Natural killer cell treated with Interleukin-12 subunit alpha and Interleukin-12 subunit beta and Interleukin-15 and Interleukin-18, amount 100 ng/mL, for 72 hours (primary cell): ENCODE data around the gene MOB4. TPM values are rescaled to one million over a fixed set of nuclear protein-coding genes. Genes with fewer than 3 reads are reported as not detected.
"Not testable (repeated sequence)": the region's sequence is repeated elsewhere in the genome, so short reads cannot be mapped to it uniquely, and the experiment has no call there.

Experiments
- ATAC-seq, 2 donors: fragments of 150-1000 bp; cut with Tn5 transposase in 1 of 2; sonication (Bioruptor Pico), chemical (Tn5 transposase) in 1 of 2; 2 replicates each; pipeline ENCODE4 v1.10.0; 2021
- DNase-seq: peaks from one replicate; pipeline ENCODE4 v3.0.0; 2022; ENCODE audit warnings: low spot score
- H3K27ac Mint-ChIP-seq, 2 donors: 1 replicate in 1 of 2; 2 replicates in 1 of 2; pipeline ENCODE4 v1.8.0; 2022; ENCODE audit warnings: mixed read lengths in 2 of 2, mild to moderate bottlenecking in 1 of 2, moderate library complexity in 1 of 2
- H3K27me3 Mint-ChIP-seq, 2 donors: 1 replicate in 1 of 2; 2 replicates in 1 of 2; pipeline ENCODE4 v1.8.0; 2022; ENCODE audit warnings: mixed read lengths in 2 of 2
- H3K36me3 Mint-ChIP-seq: one replicate; pipeline ENCODE4 v1.8.0; 2022; ENCODE audit warnings: mixed read lengths
- H3K4me1 Mint-ChIP-seq, 2 donors: 1 replicate in 1 of 2; 2 replicates in 1 of 2; pipeline ENCODE4 v1.8.0; 2022; ENCODE audit warnings: low read depth in 2 of 2, mixed read lengths in 2 of 2, mild to moderate bottlenecking in 1 of 2
- H3K4me3 Mint-ChIP-seq: one replicate; pipeline ENCODE4 v1.8.0; 2022; ENCODE audit warnings: mixed read lengths
- H3K9me3 Mint-ChIP-seq: 2 replicates; pipeline ENCODE4 v1.8.0; 2022; ENCODE audit warnings: mixed read lengths
- total RNA-seq, 2 donors: library from RNA; stranded (reverse); gene quantifications; one replicate each; pipeline ENCODE4 v1.2.3, GENCODE V29; 2022

MOB4 gene
- total RNA-seq, 2 donors from 2014 or later, result 16.9 to 25.7 TPM

GRCh38 chr2:197578294-197578693 lies 62.4 kb downstream of the MOB4 start:
- H3K4me3 Mint-ChIP-seq, H3K9me3 Mint-ChIP-seq, H3K27ac Mint-ChIP-seq, ATAC-seq, H3K4me1 Mint-ChIP-seq, H3K27me3 Mint-ChIP-seq, H3K36me3 Mint-ChIP-seq, DNase-seq: not testable (repeated sequence)

DNA sequence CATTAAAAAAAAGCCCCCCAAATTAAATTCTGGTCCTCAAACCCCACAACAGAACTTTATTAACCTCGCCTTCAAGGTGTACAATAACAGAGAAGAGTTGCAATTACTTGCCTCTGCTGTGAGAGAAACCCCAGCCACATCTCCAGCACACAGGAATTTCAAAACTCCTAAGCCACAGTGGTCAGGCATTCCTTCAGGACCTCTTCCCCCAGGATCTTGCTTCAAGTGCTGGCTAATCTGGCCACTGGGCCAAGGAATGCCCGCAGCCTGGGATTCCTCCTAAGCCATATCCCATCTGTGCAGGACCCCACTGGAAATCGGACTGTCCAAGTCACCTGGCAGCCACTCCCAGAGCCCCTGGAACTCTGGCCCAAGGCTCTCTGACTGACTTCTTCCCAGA lies 64.3 kb downstream of the MOB4 start:
- H3K27ac Mint-ChIP-seq, H3K27me3 Mint-ChIP-seq, DNase-seq, H3K4me1 Mint-ChIP-seq, ATAC-seq, H3K4me3 Mint-ChIP-seq, H3K36me3 Mint-ChIP-seq, H3K9me3 Mint-ChIP-seq: not testable (repeated sequence)

GRCh38 chr2:197587255-197587654 lies 71.4 kb downstream of the MOB4 start:
- H3K4me3 Mint-ChIP-seq, H3K27me3 Mint-ChIP-seq, H3K9me3 Mint-ChIP-seq, DNase-seq, ATAC-seq, H3K4me1 Mint-ChIP-seq, H3K36me3 Mint-ChIP-seq, H3K27ac Mint-ChIP-seq: not testable (repeated sequence)

GRCh38 chr2:197591339-197592072 lies 75.6 kb downstream of the MOB4 start:
- no peaks in the 10 kb centered on the region for H3K9me3 Mint-ChIP-seq
- no peak overlapping the region for H3K4me3 Mint-ChIP-seq
- H3K4me1 Mint-ChIP-seq, result no peaks in the 10 kb centered on the region
- ATAC-seq (no peak), DNase-seq (no peak)
- H3K27me3 Mint-ChIP-seq, result peaks cover 6 to 19% of the 10 kb centered on the region in 2 donors
- no peak overlapping the region for H3K27ac Mint-ChIP-seq
- no peaks in the 10 kb centered on the region for H3K36me3 Mint-ChIP-seq

- H3K4me3 Mint-ChIP-seq, result no peak overlapping the region
- no peaks in the 10 kb centered on the region for H3K36me3 Mint-ChIP-seq
- H3K9me3 Mint-ChIP-seq, result no peaks in the 10 kb centered on the region
- no peak for DNase-seq
- ATAC-seq, result no peak
- peaks cover 0 to 2% of the 10 kb centered on the region in 2 donors for H3K4me1 Mint-ChIP-seq
- no peak overlapping the region for H3K27ac Mint-ChIP-seq
- H3K27me3 Mint-ChIP-seq, result peaks cover 11 to 27% of the 10 kb centered on the region in 2 donors
Measured at GRCh38 chr2:197596766-197597165, 80.9 kb downstream of the MOB4 start.

DNA sequence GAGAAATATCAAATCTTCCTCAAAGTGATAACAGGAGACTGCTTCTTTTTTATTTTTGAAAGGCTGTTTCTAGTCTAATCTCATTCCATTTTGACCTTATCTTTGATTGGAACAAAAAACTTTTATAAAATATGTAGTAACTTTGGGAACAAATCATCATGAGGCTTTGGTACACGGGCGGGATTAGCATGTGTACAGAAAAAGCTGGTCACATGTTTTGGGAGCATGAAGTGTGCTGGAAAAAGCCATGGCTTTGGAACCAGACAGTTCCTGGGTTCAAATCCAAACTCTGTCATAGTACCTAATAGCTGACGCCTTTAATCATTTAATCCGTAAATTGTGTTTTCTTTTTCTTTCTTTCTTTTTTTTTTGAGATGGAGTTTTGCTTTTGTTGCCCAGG lies 81.3 kb downstream of the MOB4 start:
- H3K27me3 Mint-ChIP-seq, result peaks cover 11 to 27% of the 10 kb centered on the region in 2 donors

GRCh38 chr2:197598450-197598849 lies 82.6 kb downstream of the MOB4 start:
- Mint-ChIP-seq H3K27me3 (peaks cover 14 to 27% of the 10 kb centered on the region in 2 donors), H3K27ac (no peak overlapping the region), H3K4me1 (peaks cover 0 to 4% of the 10 kb centered on the region in 2 donors), H3K9me3 (no peaks in the 10 kb centered on the region), H3K36me3 (no peaks in the 10 kb centered on the region), H3K4me3 (no peak overlapping the region)
- no peak for DNase-seq
- ATAC-seq, result no peak

More for the DNA sequence above, 81.3 kb downstream of the MOB4 start:
- H3K27ac Mint-ChIP-seq, result no peak overlapping the region
- H3K36me3 Mint-ChIP-seq, result no peaks in the 10 kb centered on the region
- no peaks in the 10 kb centered on the region for H3K9me3 Mint-ChIP-seq
- ATAC-seq (no peak), DNase-seq (no peak)
- H3K4me3 Mint-ChIP-seq, result no peak overlapping the region
- peaks cover 0 to 2% of the 10 kb centered on the region in 2 donors for H3K4me1 Mint-ChIP-seq

GRCh38 chr2:197599285-197599965 lies 83.6 kb downstream of the MOB4 start:
- peaks cover 14 to 27% of the 10 kb centered on the region in 2 donors for H3K27me3 Mint-ChIP-seq
- ATAC-seq, result peak in 1 of 2 donors; percentile 53
- no peaks in the 10 kb centered on the region for H3K9me3 Mint-ChIP-seq
- no peak overlapping the region for H3K27ac Mint-ChIP-seq
- DNase-seq, result no peak
- H3K4me1 Mint-ChIP-seq, result peaks cover 0 to 4% of the 10 kb centered on the region in 2 donors
- H3K4me3 Mint-ChIP-seq, result no peak overlapping the region
- H3K36me3 Mint-ChIP-seq, result no peaks in the 10 kb centered on the region

- Mint-ChIP-seq H3K4me3 (no peak overlapping the region), H3K27me3 (peaks cover 11 to 20% of the 10 kb centered on the region in 2 donors), H3K9me3 (no peaks in the 10 kb centered on the region), H3K27ac (no peak overlapping the region), H3K36me3 (no peaks in the 10 kb centered on the region), H3K4me1 (peaks cover 0 to 4% of the 10 kb centered on the region in 2 donors)
- DNase-seq, result no peak
- ATAC-seq, result no peak
Measured at GRCh38 chr2:197600306-197600705, 84.4 kb downstream of the MOB4 start.

DNA sequence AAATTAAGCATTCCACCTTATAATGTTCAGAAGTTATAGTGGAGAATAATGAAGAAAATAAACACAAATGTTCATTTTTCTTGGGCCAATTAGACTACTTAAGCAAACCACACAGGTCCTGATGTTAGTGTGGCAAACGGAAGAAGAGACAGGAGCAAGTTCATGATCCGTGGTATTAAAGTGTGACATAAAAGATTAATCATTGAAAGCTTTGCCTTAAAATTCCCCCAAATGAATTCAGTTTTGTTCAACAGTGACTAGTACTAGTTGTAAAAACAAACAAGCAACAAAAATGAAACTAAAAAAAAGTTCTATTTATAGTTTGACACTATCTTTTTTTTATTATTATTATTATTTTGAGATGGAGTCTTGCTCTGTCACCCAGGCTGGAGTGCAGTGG lies 85.9 kb downstream of the MOB4 start:
- peaks cover 11 to 16% of the 10 kb centered on the region in 2 donors for H3K27me3 Mint-ChIP-seq
- no peak for ATAC-seq
- H3K4me1 Mint-ChIP-seq, result peaks cover 5 to 9% of the 10 kb centered on the region in 2 donors
- no peak for DNase-seq
- H3K9me3 Mint-ChIP-seq, result no peaks in the 10 kb centered on the region
- no peaks in the 10 kb centered on the region for H3K36me3 Mint-ChIP-seq
- H3K27ac Mint-ChIP-seq, result no peak overlapping the region
- no peak overlapping the region for H3K4me3 Mint-ChIP-seq

Other genes starting within 250 kb of the MOB4 start
- gene ANKRD44, start 205.3 kb upstream of the MOB4 start, total RNA-seq, result 100 to 1,000 TPM; 307 to 413 TPM
- 100 to 1,000 TPM; 272 to 287 TPM for gene SF3B1, start 81.0 kb upstream of the MOB4 start, total RNA-seq
- 10 to 100 TPM; 27.8 to 40.4 TPM for gene COQ10B, start 62.5 kb upstream of the MOB4 start, total RNA-seq
- 100 to 1,000 TPM; 380 to 655 TPM for gene HSPD1, start 16.2 kb upstream of the MOB4 start, total RNA-seq
- gene HSPE1, start 15.7 kb upstream of the MOB4 start, total RNA-seq, result 100 to 1,000 TPM; 140 to 158 TPM
- gene RFTN2, start 159.5 kb downstream of the MOB4 start, total RNA-seq, result not detected
- gene MARS2, start 189.3 kb downstream of the MOB4 start, total RNA-seq, result 10 to 100 TPM; 16.2 to 31.4 TPM